H9 (cell line): ENCODE measurements around the gene DUOXA2. TPM values are rescaled to one million over a fixed set of nuclear protein-coding genes. Genes with fewer than 3 reads are reported as not detected.

Experiments
- DNase-seq: peaks from one replicate; pipeline ENCODE4 v3.0.0-alpha.2; 2017
- H2AFZ ChIP-seq: one replicate; pipeline ENCODE4 v1.6.1; 2013; ENCODE audit warnings: mild to moderate bottlenecking, low read length, control low read depth, moderate library complexity
- H2AK5ac ChIP-seq: 2 replicates; pipeline ENCODE4 v1.6.1; 2013; ENCODE audit warnings: low read length, control low read depth, mixed read lengths; ENCODE audit not compliant: insufficient read length
- H2BK120ac ChIP-seq: one replicate; pipeline ENCODE4 v1.6.1; 2013; ENCODE audit warnings: low read depth, mild to moderate bottlenecking, low read length, control low read depth, inconsistent platforms; ENCODE audit not compliant: poor library complexity, severe bottlenecking
- H2BK12ac ChIP-seq: 2 replicates; pipeline ENCODE4 v1.6.1; 2013; ENCODE audit warnings: low read length, control low read depth, mixed read lengths, low read depth; ENCODE audit not compliant: insufficient read length
- H2BK15ac ChIP-seq: 2 replicates; pipeline ENCODE4 v1.6.1; 2013; ENCODE audit warnings: low read depth, low read length, control low read depth
- H2BK20ac ChIP-seq: one replicate; pipeline ENCODE4 v1.6.1; 2013; ENCODE audit warnings: low read depth, mild to moderate bottlenecking, low read length, control low read depth, inconsistent platforms; ENCODE audit not compliant: poor library complexity, severe bottlenecking
- H2BK5ac ChIP-seq: 2 replicates; pipeline ENCODE4 v1.6.1; 2013; ENCODE audit warnings: low read length, control low read depth, mixed read lengths; ENCODE audit not compliant: insufficient read length
- H3K14ac ChIP-seq: 2 replicates; pipeline ENCODE4 v1.6.1; 2013; ENCODE audit warnings: low read length, control low read depth; ENCODE audit not compliant: insufficient read depth
- H3K18ac ChIP-seq: 2 replicates; pipeline ENCODE4 v1.6.1; 2013; ENCODE audit warnings: low read depth, mild to moderate bottlenecking, mixed read lengths, low read length, control low read depth; ENCODE audit not compliant: insufficient read length
- H3K23ac ChIP-seq: 2 replicates; pipeline ENCODE4 v1.6.1; 2013; ENCODE audit warnings: low read length, control low read depth, mixed read lengths, low read depth; ENCODE audit not compliant: insufficient read length
- H3K23me2 ChIP-seq: 2 replicates; pipeline ENCODE4 v1.6.1; 2013; ENCODE audit warnings: low read depth, mild to moderate bottlenecking, mixed read lengths, low read length, control low read depth; ENCODE audit not compliant: insufficient read length, poor library complexity, severe bottlenecking
- H3K27ac ChIP-seq: 2 replicates; pipeline ENCODE4 v1.5.1; 2013; ENCODE audit warnings: low read length, control low read depth, mixed read lengths, low read depth; ENCODE audit not compliant: insufficient read length
- H3K27me3 ChIP-seq: 2 replicates; pipeline ENCODE4 v1.6.1; 2013; ENCODE audit warnings: low read length, control low read depth, inconsistent platforms; ENCODE audit not compliant: insufficient read depth
- H3K4ac ChIP-seq: 2 replicates; pipeline ENCODE4 v1.6.1; 2013; ENCODE audit warnings: low read depth, mild to moderate bottlenecking, control low read depth, inconsistent platforms, low read length, moderate library complexity
- H3K4me1 ChIP-seq: 2 replicates; pipeline ENCODE4 v1.6.1; 2013; ENCODE audit warnings: low read length, control low read depth, inconsistent platforms; ENCODE audit not compliant: insufficient read depth
- H3K4me2 ChIP-seq: 2 replicates; pipeline ENCODE4 v1.6.1; 2013; ENCODE audit warnings: low read length, control low read depth, mixed read lengths; ENCODE audit not compliant: insufficient read length, insufficient read depth
- H3K56ac ChIP-seq: 2 replicates; pipeline ENCODE4 v1.6.1; 2013; ENCODE audit warnings: low read depth, mild to moderate bottlenecking, mixed read lengths, low read length, control low read depth; ENCODE audit not compliant: insufficient read length
- H3K79me1 ChIP-seq: 2 replicates; pipeline ENCODE4 v1.6.1; 2013; ENCODE audit warnings: low read depth, mild to moderate bottlenecking, moderate library complexity, low read length, control low read depth, inconsistent platforms; ENCODE audit not compliant: insufficient read depth, poor library complexity, severe bottlenecking
- H3K79me2 ChIP-seq: 2 replicates; pipeline ENCODE4 v1.6.1; 2013; ENCODE audit warnings: low read length, control low read depth, inconsistent platforms; ENCODE audit not compliant: insufficient read depth
- H3K9ac ChIP-seq: 2 replicates; pipeline ENCODE4 v1.6.1; 2013; ENCODE audit warnings: low read length, control low read depth, mixed read lengths; ENCODE audit not compliant: insufficient read length; ENCODE audit errors: extremely low read depth
- H3K9me3 ChIP-seq: one replicate; pipeline ENCODE4 v1.6.1; 2013; ENCODE audit warnings: low read depth, low read length, inconsistent platforms; ENCODE audit not compliant: control insufficient read depth
- H3T11ph ChIP-seq: one replicate; pipeline ENCODE4 v1.6.1; 2013; ENCODE audit warnings: mild to moderate bottlenecking, low read length, control low read depth, inconsistent platforms
- H4K20me1 ChIP-seq: one replicate; pipeline ENCODE4 v1.6.1; 2013; ENCODE audit not compliant: control insufficient read depth, insufficient read length, insufficient read depth
- H4K5ac ChIP-seq: 2 replicates; pipeline ENCODE4 v1.6.1; 2013; ENCODE audit warnings: low read depth, mild to moderate bottlenecking, mixed read lengths, low read length, control low read depth; ENCODE audit not compliant: insufficient read length
- H4K8ac ChIP-seq: replicated peaks from 2 replicates; pipeline ENCODE4 v1.6.1; 2013; ENCODE audit warnings: low read length, control low read depth, mixed read lengths, low read depth; ENCODE audit not compliant: insufficient read length
- H4K91ac ChIP-seq: 2 replicates; pipeline ENCODE4 v1.6.1; 2013; ENCODE audit warnings: low read depth, mild to moderate bottlenecking, moderate library complexity, mixed read lengths, low read length, control low read depth; ENCODE audit not compliant: insufficient read length
- H3K27ac Mint-ChIP-seq, 3 experiments: 2 replicates in 2 of 3; 3 replicates in 1 of 3; pipeline ENCODE4 v1.8.0; 2020 to 2021; ENCODE audit warnings: mixed read lengths in 3 of 3, mild to moderate bottlenecking in 1 of 3, moderate library complexity in 1 of 3
- H3K27me3 Mint-ChIP-seq: 2 replicates; pipeline ENCODE4 v1.8.0; 2021; ENCODE audit warnings: low read depth, mild to moderate bottlenecking, moderate library complexity, mixed read lengths
- H3K36me3 Mint-ChIP-seq, 3 experiments: 2 replicates in 2 of 3; 3 replicates in 1 of 3; pipeline ENCODE4 v1.8.0; 2020 to 2021; ENCODE audit warnings: low read depth in 3 of 3, mixed read lengths in 3 of 3; ENCODE audit not compliant: insufficient read depth in 1 of 3
- H3K4me1 Mint-ChIP-seq, 2 experiments: 2 replicates each; pipeline ENCODE4 v1.8.0; 2020; ENCODE audit warnings: mixed read lengths in 2 of 2
- H3K4me3 Mint-ChIP-seq, 2 experiments: 2 replicates in 1 of 2; 3 replicates in 1 of 2; pipeline ENCODE4 v1.8.0; 2020 to 2021; ENCODE audit warnings: mild to moderate bottlenecking in 2 of 2, mixed read lengths in 2 of 2, moderate library complexity in 1 of 2
- H3K9me3 Mint-ChIP-seq, 2 experiments: 2 replicates in 1 of 2; 3 replicates in 1 of 2; pipeline ENCODE4 v1.8.0; 2020; ENCODE audit warnings: mild to moderate bottlenecking in 2 of 2, mixed read lengths in 2 of 2, moderate library complexity in 1 of 2
- WGBS: extraction: QIAGEN DNeasy Blood & Tissue Kit; methylation state at CpG from one replicate; pipeline ENCODE4 v1.1.7; 2013; ENCODE audit warnings: missing lambda C conversion rate, low lambda C conversion rate, mixed read lengths; ENCODE audit not compliant: insufficient read length; ENCODE audit errors: extremely low coverage; 5-methylcytosine and 5-hydroxymethylcytosine counted together
- total RNA-seq: library from RNA; stranded (reverse); gene quantifications from 2 replicates; pipeline ENCODE4 v1.2.1, GENCODE V29; 2021
- TF ChIP-seq, protein P1 (sequence below): fragments of 200-600 bp; sonication (generic); conservative IDR thresholded peaks from 3 replicates; pipeline ENCODE4 v1.8.0; 2021; ENCODE audit warnings: antibody characterized with exemption, mild to moderate bottlenecking

Gene DUOXA2
- total RNA-seq, 1 experiment from 2014 or later: not detected

DNA sequence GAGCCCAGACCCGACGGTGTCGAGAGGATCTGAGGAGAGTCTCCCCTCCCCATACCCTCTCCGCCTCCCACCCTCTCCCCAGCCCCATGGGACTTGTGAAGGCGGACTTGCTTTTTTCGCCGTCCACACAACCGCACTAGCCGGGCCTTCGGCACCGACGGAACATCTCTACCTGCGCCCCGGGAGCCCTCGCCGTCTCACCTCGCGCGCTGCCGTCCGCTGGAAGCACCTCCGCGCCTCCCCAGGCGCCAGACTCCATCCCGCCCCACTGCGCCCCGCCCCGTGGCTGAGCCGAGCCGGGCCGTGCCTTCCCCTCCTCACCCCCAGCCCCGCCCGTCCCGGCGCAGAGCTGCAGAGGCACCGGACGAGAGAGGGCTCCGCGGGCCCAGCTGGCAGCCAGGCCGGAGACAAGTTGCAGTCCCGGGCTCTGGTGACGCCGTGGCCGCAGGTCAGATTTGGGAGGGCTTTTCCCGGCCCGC is 15.6 kb downstream of the DUOXA2 start, which contains the start of the genes DUOX1 and DUOXA1:
Gene DUOX1, plus strand, starts transcription at position 344 of the 479 bp plus-strand sequence. CDS start 1,973 bp downstream, outside the sequence.
Gene DUOXA1, minus strand, starts transcription at position 229 of the 479 bp plus-strand sequence. CDS start 6,865 bp downstream, outside the sequence.
- no peak within 1 kb of the TSS for H3K9ac ChIP-seq
- no peak within 1 kb of the TSS for H4K8ac ChIP-seq
- H2BK20ac ChIP-seq: no peak within 1 kb of the TSS
- no peaks in the 10 kb centered on the region for H3K79me1 ChIP-seq
- no peak within 1 kb of the TSS for H3T11ph ChIP-seq
- Mint-ChIP-seq H3K27ac (no peak within 1 kb of the TSS), H3K36me3 (peaks cover 0 to 1% (median 0%) of the 10 kb centered on the region in 3 experiments; a peak in 1 of 7 replicates), H3K4me3 (peak within 1 kb of the TSS; percentile 70 to 79), H3K9me3 (no peaks in the 10 kb centered on the region), H3K4me1 (peaks cover 9 to 11% of the 10 kb centered on the region in 2 experiments), H3K27me3 (peaks cover 98% of the 10 kb centered on the region)
- H3K4me2 ChIP-seq: peak within 1 kb of the TSS; percentile 93
- H3K27me3 ChIP-seq: peaks cover 78% of the 10 kb centered on the region
- no peak within 1 kb of the TSS for H4K5ac ChIP-seq
- no peak within 1 kb of the TSS for H3K56ac ChIP-seq
- no peak within 1 kb of the TSS for H4K91ac ChIP-seq
- TF ChIP-seq, protein P1, sequence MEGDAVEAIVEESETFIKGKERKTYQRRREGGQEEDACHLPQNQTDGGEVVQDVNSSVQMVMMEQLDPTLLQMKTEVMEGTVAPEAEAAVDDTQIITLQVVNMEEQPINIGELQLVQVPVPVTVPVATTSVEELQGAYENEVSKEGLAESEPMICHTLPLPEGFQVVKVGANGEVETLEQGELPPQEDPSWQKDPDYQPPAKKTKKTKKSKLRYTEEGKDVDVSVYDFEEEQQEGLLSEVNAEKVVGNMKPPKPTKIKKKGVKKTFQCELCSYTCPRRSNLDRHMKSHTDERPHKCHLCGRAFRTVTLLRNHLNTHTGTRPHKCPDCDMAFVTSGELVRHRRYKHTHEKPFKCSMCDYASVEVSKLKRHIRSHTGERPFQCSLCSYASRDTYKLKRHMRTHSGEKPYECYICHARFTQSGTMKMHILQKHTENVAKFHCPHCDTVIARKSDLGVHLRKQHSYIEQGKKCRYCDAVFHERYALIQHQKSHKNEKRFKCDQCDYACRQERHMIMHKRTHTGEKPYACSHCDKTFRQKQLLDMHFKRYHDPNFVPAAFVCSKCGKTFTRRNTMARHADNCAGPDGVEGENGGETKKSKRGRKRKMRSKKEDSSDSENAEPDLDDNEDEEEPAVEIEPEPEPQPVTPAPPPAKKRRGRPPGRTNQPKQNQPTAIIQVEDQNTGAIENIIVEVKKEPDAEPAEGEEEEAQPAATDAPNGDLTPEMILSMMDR: no peak
- no peak within 1 kb of the TSS; the same call in 1 of the 2 replicates for H3K14ac ChIP-seq
- no peak within 1 kb of the TSS for H2AK5ac ChIP-seq
- H3K4ac ChIP-seq: no peak within 1 kb of the TSS
- H2BK15ac ChIP-seq: no peak within 1 kb of the TSS; the same call in 1 of the 2 replicates
- WGBS: no CpG with 5 or more reads among the region's 46 CpGs
- no peaks in the 10 kb centered on the region for H3K4me1 ChIP-seq
- no peak within 1 kb of the TSS for H2AFZ ChIP-seq
- H3K18ac ChIP-seq: peak within 1 kb of the TSS; percentile 56
- peak; percentile 73 for DNase-seq
- H3K27ac ChIP-seq: no peak within 1 kb of the TSS
- no peak within 1 kb of the TSS for H2BK12ac ChIP-seq
- no peaks in the 10 kb centered on the region for H3K9me3 ChIP-seq
- H3K23me2 ChIP-seq: peaks cover 11% of the 10 kb centered on the region
- no peaks in the 10 kb centered on the region for H3K79me2 ChIP-seq
- no peak within 1 kb of the TSS for H2BK5ac ChIP-seq
- no peaks in the 10 kb centered on the region for H4K20me1 ChIP-seq
- no peak within 1 kb of the TSS for H3K23ac ChIP-seq
- H2BK120ac ChIP-seq: no peak within 1 kb of the TSS
